HG03064 (cell line): ENCODE results near the gene CAMK2N2.
A peak's percentile ranks its signal among the peaks of the same experiment; 100 is the strongest.

Experiments
- ATAC-seq: cut with Tn5 transposase; IDR thresholded peaks from one replicate; pipeline ENCODE4 v1.9.1; 2021; ENCODE audit warnings: low read depth; ENCODE audit not compliant: unreplicated experiment

Gene CAMK2N2

GRCh38 chr3:184241447-184242296 is 19.7 kb downstream of the CAMK2N2 start:
- no peak for ATAC-seq

DNA sequence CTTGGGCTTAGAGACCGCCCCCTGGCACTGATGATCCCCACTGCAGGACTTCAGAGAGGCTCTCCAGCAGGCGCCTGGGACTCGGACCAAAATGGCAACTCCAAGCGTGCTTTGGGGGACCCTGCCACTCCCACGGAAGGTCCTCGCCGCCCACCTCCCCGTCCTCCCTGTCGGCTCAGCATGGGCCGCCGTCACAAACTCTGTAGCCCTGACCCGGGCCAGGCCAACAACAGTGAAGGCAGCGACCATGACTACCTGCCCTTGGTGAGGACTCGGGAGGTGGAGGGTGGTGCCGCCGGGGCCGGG is 20.3 kb downstream of the CAMK2N2 start:
- no peak for ATAC-seq

GRCh38 chr3:184240384-184241140 is 20.8 kb downstream of the CAMK2N2 start:
- no peak for ATAC-seq

DNA sequence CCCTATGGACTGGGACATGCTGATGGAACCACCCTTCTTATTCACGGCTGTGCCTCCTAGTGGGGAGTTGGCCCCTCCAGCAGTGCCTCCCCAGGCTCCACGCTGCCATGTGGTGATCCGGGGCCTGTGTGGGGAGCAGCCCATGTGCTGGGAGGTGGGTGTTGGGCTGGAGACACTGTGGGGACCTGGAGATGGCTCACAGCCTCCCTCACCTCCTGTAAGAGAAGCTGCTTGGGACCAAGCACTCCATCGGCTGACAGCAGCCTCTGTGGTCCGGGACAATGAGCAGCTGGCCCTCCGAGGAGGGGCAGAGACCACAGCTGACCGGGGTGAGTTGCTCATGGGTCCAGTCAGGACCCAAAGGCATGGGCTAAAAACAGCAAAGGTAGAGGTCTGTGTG is 21.6 kb downstream of the CAMK2N2 start:
- ATAC-seq: no peak

DNA sequence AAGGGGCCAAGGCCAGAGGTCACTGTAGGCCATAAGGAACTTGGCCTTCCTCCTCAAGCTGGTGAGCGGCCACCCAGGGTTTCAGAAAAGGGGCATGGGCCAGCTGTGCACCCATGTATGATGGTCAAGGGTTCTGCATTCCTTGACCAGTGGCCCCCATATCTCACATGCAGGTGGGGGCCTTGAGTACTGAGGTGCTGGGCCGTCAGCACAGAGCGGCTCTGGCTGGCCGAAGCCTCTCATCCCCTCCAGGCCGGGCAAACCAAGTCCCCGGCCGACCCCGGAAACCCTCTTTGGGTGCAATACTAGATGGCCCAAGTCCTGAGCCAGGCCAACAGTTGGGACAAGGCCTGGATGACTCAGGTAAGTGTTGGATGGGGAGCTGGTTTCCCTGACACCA is 22.1 kb downstream of the CAMK2N2 start:
- no peak for ATAC-seq

DNA sequence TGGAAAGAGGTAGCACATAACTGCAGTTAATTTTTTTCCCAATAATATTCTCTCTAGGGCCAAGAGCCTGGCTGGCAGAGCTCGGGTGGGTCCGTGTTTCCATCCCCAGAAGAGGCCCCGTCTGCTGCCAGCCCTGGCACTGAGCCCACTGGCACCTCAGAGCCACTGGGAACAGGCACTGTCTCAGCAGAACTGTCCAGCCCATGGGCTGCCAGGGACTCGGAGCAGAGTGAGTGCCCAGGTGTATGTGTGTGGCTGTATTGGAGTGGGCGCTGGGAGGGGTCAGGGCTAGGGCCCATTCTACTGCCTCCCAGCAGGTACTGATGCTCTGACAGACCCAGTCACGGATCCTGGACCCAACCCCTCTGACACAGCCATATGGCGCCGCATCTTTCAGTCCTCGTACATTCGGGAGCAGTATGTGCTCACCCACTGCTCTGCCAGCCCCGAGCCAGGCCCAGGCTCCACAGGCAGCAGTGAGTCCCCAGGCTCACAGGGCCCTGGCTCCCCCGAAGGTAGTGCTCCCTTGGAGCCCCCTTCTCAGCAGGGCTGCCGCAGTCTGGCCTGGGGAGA is 23.0 kb downstream of the CAMK2N2 start:
- ATAC-seq: no peak

- ATAC-seq: no peak
Observed at GRCh38 chr3:184237807-184238206, 23.5 kb downstream of the CAMK2N2 start.

GRCh38 chr3:184237211-184237610 is 24.1 kb downstream of the CAMK2N2 start:
- ATAC-seq: no peak

DNA sequence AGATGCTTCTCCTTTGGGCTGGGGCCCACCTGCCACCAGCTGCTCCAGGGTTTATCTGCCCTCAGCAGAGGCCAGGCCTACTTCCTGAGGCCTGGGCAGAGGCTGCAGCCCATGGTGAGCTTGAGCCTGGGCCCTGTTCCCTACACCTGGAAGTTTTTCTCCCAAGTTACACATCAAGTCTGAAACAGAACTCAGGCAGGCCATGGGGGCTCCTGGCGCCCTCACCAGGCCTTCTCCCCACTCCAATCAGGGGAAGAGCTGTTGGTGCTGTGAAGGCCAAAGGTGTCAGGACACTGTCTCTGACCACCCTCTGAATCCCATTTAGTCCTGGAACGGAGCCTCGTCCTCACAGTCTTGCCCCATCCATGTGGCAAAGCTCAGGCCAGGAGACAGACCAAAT is 24.7 kb downstream of the CAMK2N2 start:
- ATAC-seq: no peak

DNA sequence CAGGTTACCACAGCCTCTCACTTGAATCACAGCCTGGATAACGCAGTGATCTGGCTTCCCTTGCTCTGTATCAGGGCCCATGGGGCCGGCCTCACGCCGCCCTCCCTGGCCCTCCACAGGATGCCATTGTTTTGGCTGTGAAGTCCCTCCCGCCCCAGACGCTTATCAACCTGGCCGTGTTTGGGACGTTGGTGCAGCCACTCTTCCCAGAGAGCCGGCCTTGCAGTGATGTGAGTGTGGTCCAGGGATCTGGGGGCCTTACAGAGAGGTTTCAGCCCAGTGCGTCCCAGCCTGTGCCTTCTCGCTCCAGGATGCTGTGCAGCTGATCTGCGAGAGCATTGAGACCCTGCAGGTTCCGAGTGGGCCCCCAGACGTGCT is 25.3 kb downstream of the CAMK2N2 start:
- ATAC-seq: no peak

GRCh38 chr3:184235381-184236032 is 25.8 kb downstream of the CAMK2N2 start:
- ATAC-seq: no peak

GRCh38 chr3:184234671-184235380 is 26.5 kb downstream of the CAMK2N2 start:
- no peak for ATAC-seq

DNA sequence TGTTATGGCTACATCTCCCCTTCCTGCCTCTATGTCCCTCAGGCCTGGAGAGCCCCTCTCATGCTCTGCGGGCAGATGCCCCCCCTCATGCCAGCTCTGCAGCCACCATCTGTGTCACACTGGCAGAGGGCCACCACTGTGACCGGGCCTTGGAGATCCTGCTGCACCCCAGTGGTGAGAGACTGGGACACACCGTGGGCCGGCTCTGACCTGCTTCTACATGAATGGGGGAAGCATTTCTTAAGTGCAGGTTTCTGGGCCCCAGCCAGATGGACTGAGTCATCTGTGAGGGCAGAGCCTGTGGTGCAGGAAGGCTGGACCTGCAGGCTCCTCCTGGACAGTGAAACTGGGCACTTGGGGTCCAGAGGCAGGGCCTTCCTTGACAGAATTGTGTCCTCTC is 27.1 kb downstream of the CAMK2N2 start:
- no peak for ATAC-seq

GRCh38 chr3:184233127-184233843 is 28.1 kb downstream of the CAMK2N2 start:
- ATAC-seq: no peak

GRCh38 chr3:184231671-184232070 is 29.7 kb downstream of the CAMK2N2 start:
- no peak for ATAC-seq

- no peak for ATAC-seq
Observed at GRCh38 chr3:184230603-184231528, 30.5 kb downstream of the CAMK2N2 start.

DNA sequence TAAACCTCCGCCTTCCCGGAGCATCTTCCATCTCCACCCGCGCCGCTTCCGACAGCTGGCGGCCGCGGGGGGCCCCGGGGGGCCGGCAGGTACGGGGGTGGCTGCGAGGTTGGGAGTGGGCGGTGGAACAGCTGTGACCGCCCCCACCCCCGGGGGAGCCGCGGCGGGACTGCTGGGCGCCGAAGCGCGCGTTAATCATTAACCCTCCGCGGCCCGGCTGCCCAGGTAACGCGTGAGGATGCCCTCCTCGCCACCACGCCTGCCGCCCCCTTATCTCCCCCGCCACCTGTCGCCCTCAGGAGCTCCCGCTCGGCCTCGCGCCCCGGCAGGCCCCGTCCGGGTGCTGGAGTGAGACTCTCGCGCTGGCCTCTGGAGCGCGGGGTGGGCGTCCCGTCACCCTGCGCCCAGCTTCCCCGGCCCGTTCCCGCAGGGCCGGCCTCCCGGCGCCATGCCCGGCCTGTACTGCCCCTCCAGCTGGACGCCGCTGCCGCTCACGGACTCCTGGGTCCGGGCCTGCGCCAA is 31.2 kb downstream of the CAMK2N2 start:
- no peak for ATAC-seq

GRCh38 chr3:184229394-184230080 is 31.8 kb downstream of the CAMK2N2 start, which contains the start of gene VWA5B2:
VWA5B2 (plus strand) TSS chr3:184229585; CDS start chr3:184230529, 944 bp downstream.
- peak; percentile 57 for ATAC-seq
